Neural progenitor cell (in vitro differentiated cells): Measurements from ENCODE around the gene ATRN. TPM values are rescaled to one million over a fixed set of nuclear protein-coding genes. Genes with fewer than 3 reads are reported as not detected.

ENCODE experiments used
- DNase-seq: peaks from one replicate; pipeline ENCODE4 v3.0.0-alpha.2; 2016; ENCODE audit warnings: low spot score
- H2AFZ ChIP-seq: fragments of 200-600 bp; sonication (generic); replicated peaks from 2 replicates; pipeline ENCODE4 v1.6.1; 2016; ENCODE audit warnings: antibody characterized with exemption
- H3F3A ChIP-seq: fragments of 200-600 bp; sonication (generic); 2 replicates; pipeline ENCODE4 v1.6.1; 2016; ENCODE audit warnings: antibody characterized with exemption, low read depth
- H3K27ac ChIP-seq: fragments of 200-600 bp; sonication (generic); 2 replicates; pipeline ENCODE4 v1.5.1; 2016; ENCODE audit warnings: mild to moderate bottlenecking
- H3K27me3 ChIP-seq: fragments of 200-600 bp; sonication (generic); 2 replicates; pipeline ENCODE4 v1.6.1; 2016; ENCODE audit warnings: mild to moderate bottlenecking, moderate library complexity
- H3K36me3 ChIP-seq: fragments of 200-600 bp; sonication (generic); 2 replicates; pipeline ENCODE4 v1.5.1; 2016
- H3K4me1 ChIP-seq: fragments of 200-600 bp; sonication (generic); 2 replicates; pipeline ENCODE4 v1.6.1; 2016; ENCODE audit warnings: mixed run types
- H3K4me2 ChIP-seq: fragments of 200-600 bp; sonication (generic); 2 replicates; pipeline ENCODE4 v1.6.1; 2016
- H3K4me3 ChIP-seq: fragments of 200-600 bp; sonication (generic); 2 replicates; pipeline ENCODE4 v1.5.1; 2016
- H3K79me2 ChIP-seq: fragments of 200-600 bp; sonication (generic); 2 replicates; pipeline ENCODE4 v1.6.1; 2016; ENCODE audit warnings: low read depth
- H3K9ac ChIP-seq: fragments of 200-600 bp; sonication (generic); 2 replicates; pipeline ENCODE4 v1.6.1; 2016
- H3K9me3 ChIP-seq: fragments of 200-600 bp; sonication (generic); 2 replicates; pipeline ENCODE4 v1.5.1; 2016; ENCODE audit warnings: low read depth
- H4K20me1 ChIP-seq: fragments of 200-600 bp; sonication (generic); 2 replicates; pipeline ENCODE4 v1.6.1; 2016; ENCODE audit warnings: low read depth
- H3K27ac Mint-ChIP-seq: 3 replicates; pipeline ENCODE4 v1.8.0; 2021; ENCODE audit warnings: mixed read lengths
- H3K27me3 Mint-ChIP-seq: 2 replicates; pipeline ENCODE4 v1.8.0; 2022; ENCODE audit warnings: low read depth, mild to moderate bottlenecking, inconsistent platforms, moderate library complexity, mixed read lengths; ENCODE audit not compliant: insufficient read depth
- H3K36me3 Mint-ChIP-seq: 3 replicates; pipeline ENCODE4 v1.8.0; 2021; ENCODE audit warnings: mixed read lengths
- H3K4me1 Mint-ChIP-seq: 3 replicates; pipeline ENCODE4 v1.8.0; 2021; ENCODE audit warnings: mixed read lengths
- H3K4me3 Mint-ChIP-seq: 3 replicates; pipeline ENCODE4 v1.8.0; 2021; ENCODE audit warnings: mild to moderate bottlenecking, moderate library complexity, mixed read lengths
- H3K9me3 Mint-ChIP-seq: 3 replicates; pipeline ENCODE4 v1.8.0; 2020; ENCODE audit warnings: mixed read lengths
- CTCF ChIP-seq: fragments of 200-600 bp; sonication (generic); IDR thresholded peaks from 2 replicates; pipeline ENCODE4 v1.5.1; 2017; ENCODE audit warnings: antibody characterized with exemption, mild to moderate bottlenecking
- EZH2 ChIP-seq: fragments of 200-600 bp; sonication (generic); IDR thresholded peaks from 2 replicates; pipeline ENCODE4 v1.6.1; 2017; ENCODE audit warnings: antibody characterized with exemption, mild to moderate bottlenecking, moderate library complexity
- EZH2phosphoT487 ChIP-seq: fragments of 200-600 bp; sonication (generic); IDR thresholded peaks from 2 replicates; pipeline ENCODE4 v1.6.1; 2017; ENCODE audit warnings: antibody characterized with exemption
- total RNA-seq: library from RNA; depleted of rRNA; stranded (reverse); fragments of >200 nt; gene quantifications from 2 replicates; pipeline ENCODE4 v1.2.3, GENCODE V29; 2015; ENCODE audit warnings: low replicate concordance

The ATRN gene
- total RNA-seq, 1 donor from 2014 or later = 36.8 TPM

GRCh38 chr20:3678856-3679720 is 208.3 kb downstream of the ATRN start:
- peaks cover 15% of the 10 kb centered on the region for H3F3A ChIP-seq
- peaks cover 19% of the 10 kb centered on the region for H3K4me1 ChIP-seq
- H3K4me3 ChIP-seq = no peak overlapping the region
- no peak overlapping the region for H3K9ac ChIP-seq
- H3K4me2 ChIP-seq = no peak overlapping the region
- peak overlapping the region; percentile 83 for H3K27ac Mint-ChIP-seq
- peak overlapping the region; percentile 59 for H3K4me3 Mint-ChIP-seq
- peaks cover 27% of the 10 kb centered on the region for H3K27me3 Mint-ChIP-seq
- no peaks in the 10 kb centered on the region for H3K36me3 Mint-ChIP-seq
- H3K9me3 Mint-ChIP-seq = no peaks in the 10 kb centered on the region
- DNase-seq = no peak
- H3K27ac ChIP-seq = no peak overlapping the region
- H3K79me2 ChIP-seq = no peaks in the 10 kb centered on the region
- H2AFZ ChIP-seq = no peak overlapping the region
- H3K36me3 ChIP-seq = no peaks in the 10 kb centered on the region
- H3K27me3 ChIP-seq = peaks cover 28% of the 10 kb centered on the region
- H3K9me3 ChIP-seq = no peaks in the 10 kb centered on the region
- H3K4me1 Mint-ChIP-seq = peaks cover 22% of the 10 kb centered on the region
- H4K20me1 ChIP-seq = no peaks in the 10 kb centered on the region
- TF ChIP-seq CTCF (no peak), EZH2phosphoT487 (no peak), EZH2 (no peak)

GRCh38 chr20:3679749-3680700 is 209.2 kb downstream of the ATRN start:
- H3K4me2 ChIP-seq = no peak overlapping the region
- no peak overlapping the region for H2AFZ ChIP-seq
- H3K36me3 ChIP-seq = no peaks in the 10 kb centered on the region
- no peaks in the 10 kb centered on the region for H3K36me3 Mint-ChIP-seq
- H3F3A ChIP-seq = peaks cover 15% of the 10 kb centered on the region
- no peak overlapping the region for H3K9ac ChIP-seq
- peaks cover 25% of the 10 kb centered on the region for H3K4me1 Mint-ChIP-seq
- H3K9me3 Mint-ChIP-seq = no peaks in the 10 kb centered on the region
- peak overlapping the region; percentile 22 for H3K27ac Mint-ChIP-seq
- H3K9me3 ChIP-seq = no peaks in the 10 kb centered on the region
- H3K27ac ChIP-seq = no peak overlapping the region
- H3K4me1 ChIP-seq = peaks cover 19% of the 10 kb centered on the region
- peaks cover 35% of the 10 kb centered on the region for H3K27me3 ChIP-seq
- H3K27me3 Mint-ChIP-seq = peaks cover 26% of the 10 kb centered on the region
- H3K4me3 ChIP-seq = no peak overlapping the region
- TF ChIP-seq EZH2 = no peak
- no peak for TF ChIP-seq EZH2phosphoT487
- no peak for TF ChIP-seq CTCF
- DNase-seq = peak; percentile 27
- peak overlapping the region; percentile 59 for H3K4me3 Mint-ChIP-seq
- no peaks in the 10 kb centered on the region for H3K79me2 ChIP-seq
- H4K20me1 ChIP-seq = no peaks in the 10 kb centered on the region

GRCh38 chr20:3680701-3681351 is 210.0 kb downstream of the ATRN start:
- Histone ChIP-seq H3K4me3 (peak overlapping the region; percentile 51), H3K27ac (no peak overlapping the region), H4K20me1 (no peaks in the 10 kb centered on the region), H2AFZ (peak overlapping the region; percentile 99), H3K27me3 (peaks cover 35% of the 10 kb centered on the region), H3K9ac (no peak overlapping the region), H3K4me2 (peak overlapping the region; percentile 92), H3K36me3 (no peaks in the 10 kb centered on the region), H3K79me2 (no peaks in the 10 kb centered on the region), H3K9me3 (no peaks in the 10 kb centered on the region), H3F3A (peaks cover 15% of the 10 kb centered on the region), H3K4me1 (peaks cover 19% of the 10 kb centered on the region)
- TF ChIP-seq CTCF (no peak), EZH2 (no peak), EZH2phosphoT487 (no peak)
- peaks cover 25% of the 10 kb centered on the region for H3K4me1 Mint-ChIP-seq
- DNase-seq = peak; percentile 51
- no peaks in the 10 kb centered on the region for H3K9me3 Mint-ChIP-seq
- H3K27ac Mint-ChIP-seq = peak overlapping the region; percentile 96
- peak overlapping the region; percentile 74 for H3K4me3 Mint-ChIP-seq
- H3K36me3 Mint-ChIP-seq = no peaks in the 10 kb centered on the region
- peaks cover 20% of the 10 kb centered on the region for H3K27me3 Mint-ChIP-seq
